HPDE6-E6E7 (cell line): ENCODE measurements around the gene CDHR1.

Experiments
- DNase-seq: peaks from one replicate; pipeline ENCODE4 v3.0.0; 2011; ENCODE audit warnings: missing footprints; ENCODE audit errors: extremely low spot score

CDHR1 gene

DNA sequence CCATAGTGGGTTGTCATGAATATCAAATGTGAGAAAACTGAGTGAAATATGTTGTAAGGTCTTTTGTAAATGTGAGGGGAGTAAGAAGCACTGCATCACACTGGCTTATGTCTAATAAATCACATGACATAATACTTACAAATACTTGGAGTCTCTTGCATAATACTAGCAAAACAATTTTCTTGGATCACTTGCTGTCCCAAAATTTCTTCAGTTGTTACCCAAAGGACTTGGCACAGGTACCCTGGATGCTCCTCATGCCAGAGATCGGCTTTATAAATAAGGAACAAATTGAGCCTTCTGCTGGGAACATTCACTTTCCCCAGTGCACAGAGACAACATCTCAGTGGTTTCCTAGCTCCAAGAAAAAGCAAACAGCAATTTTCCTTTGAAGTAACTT, 36.0 kb downstream of the CDHR1 start:
- no peak for DNase-seq

DNA sequence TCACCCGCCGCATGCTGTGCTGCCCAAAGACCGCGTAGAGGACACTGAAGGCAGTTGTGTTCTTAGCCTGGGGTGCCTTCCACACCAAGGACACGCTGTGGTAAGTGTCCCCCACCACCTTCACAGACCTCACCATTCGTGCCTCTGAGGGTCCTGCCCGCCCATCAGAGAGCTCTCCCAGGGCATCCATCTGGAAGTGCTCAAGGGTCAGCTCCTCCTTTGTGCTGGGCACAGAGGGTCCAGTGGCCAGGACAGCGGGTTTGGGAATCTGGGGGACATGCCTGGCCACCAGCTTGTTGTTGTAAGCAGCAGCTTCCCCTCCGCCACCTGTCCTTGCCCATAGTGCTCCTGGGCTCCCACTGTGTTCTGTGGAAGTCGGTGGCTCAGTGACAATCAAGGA, 38.0 kb downstream of the CDHR1 start:
- DNase-seq: no peak

- no peak for DNase-seq
Observed at GRCh38 chr10:84233940-84234339, 39.6 kb downstream of the CDHR1 start.

- DNase-seq: no peak
Observed at GRCh38 chr10:84234479-84234878, 40.1 kb downstream of the CDHR1 start.

GRCh38 chr10:84235096-84235495, 40.8 kb downstream of the CDHR1 start:
- DNase-seq: no peak

GRCh38 chr10:84236807-84237198, 42.5 kb downstream of the CDHR1 start:
- no peak for DNase-seq

- no peak for DNase-seq
Observed at GRCh38 chr10:84237199-84238051, 43.1 kb downstream of the CDHR1 start.

DNA sequence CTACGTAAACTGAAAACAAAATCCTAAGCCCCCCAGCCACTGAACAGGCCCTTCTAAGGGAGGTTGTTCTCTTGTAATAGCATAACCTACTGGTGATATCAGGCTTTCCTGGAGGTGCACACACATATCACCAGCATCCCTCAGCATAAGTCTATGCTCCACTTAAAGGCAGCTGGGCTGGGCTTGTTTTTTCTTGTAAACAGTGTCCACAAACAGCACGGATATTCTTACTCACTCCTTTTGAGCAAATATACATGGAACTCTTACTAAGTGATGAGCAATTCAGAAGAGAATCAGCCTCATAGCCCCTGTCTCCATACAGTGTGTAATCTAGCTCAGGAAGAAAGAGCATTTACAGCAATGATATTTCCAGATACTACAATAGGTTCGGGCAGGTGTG, 44.6 kb downstream of the CDHR1 start:
- DNase-seq: no peak

GRCh38 chr10:84241185-84241790, 47.0 kb downstream of the CDHR1 start, which contains the start of gene LRIT1:
TSS of gene LRIT1 (minus strand) at chr10:84241546. CDS start at chr10:84241439, 107 bp downstream.
- DNase-seq: no peak

- DNase-seq: no peak
Observed at GRCh38 chr10:84243759-84244158, 49.4 kb downstream of the CDHR1 start.

DNA sequence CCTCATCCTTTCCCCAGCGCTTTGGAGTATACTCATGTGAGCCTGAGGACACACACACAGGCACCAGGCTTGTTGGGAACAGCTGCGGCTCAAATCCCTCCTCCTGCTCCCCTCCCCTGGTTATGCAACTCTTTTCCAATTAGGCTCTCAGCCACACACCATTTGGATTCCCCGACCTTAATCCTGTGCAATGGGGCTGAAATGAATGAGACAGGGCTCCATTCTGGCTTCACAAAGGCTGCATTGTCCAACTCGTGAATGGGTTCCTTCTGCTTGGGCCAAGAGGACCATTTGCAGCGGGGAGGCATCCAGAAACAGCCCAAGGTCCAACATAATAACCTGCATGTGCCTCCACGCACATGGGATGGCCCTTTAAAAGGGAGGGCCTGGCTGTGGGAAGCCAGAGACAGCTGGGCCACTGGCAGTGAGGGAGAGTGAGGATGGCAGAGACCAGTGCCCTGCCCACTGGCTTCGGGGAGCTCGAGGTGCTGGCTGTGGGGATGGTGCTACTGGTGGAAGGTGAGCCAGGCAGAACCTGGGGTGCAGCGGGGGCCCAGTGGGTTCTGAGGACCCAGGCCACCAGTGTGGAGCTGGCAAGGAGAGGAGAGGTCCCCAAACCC, 50.4 kb downstream of the CDHR1 start, which contains the start of gene RGR:
Gene RGR, plus strand, starts transcription at position 403 of the 620 bp plus-strand sequence. Its CDS starts 38 bp downstream, at position 441.
- no peak for DNase-seq

DNA sequence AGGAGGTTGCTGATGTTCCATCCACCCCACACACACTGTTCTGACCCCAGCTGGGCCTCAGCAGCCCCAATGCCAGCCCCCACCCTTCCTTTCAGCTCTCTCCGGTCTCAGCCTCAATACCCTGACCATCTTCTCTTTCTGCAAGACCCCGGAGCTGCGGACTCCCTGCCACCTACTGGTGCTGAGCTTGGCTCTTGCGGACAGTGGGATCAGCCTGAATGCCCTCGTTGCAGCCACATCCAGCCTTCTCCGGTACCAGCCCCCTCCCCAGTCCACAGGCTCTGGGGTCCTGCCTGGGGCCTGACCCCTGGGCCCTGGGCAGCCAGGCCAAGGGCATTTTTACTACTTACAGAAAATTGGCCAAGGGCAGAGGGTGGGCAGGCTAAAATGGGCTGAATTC, 53.2 kb downstream of the CDHR1 start:
- DNase-seq: no peak

DNA sequence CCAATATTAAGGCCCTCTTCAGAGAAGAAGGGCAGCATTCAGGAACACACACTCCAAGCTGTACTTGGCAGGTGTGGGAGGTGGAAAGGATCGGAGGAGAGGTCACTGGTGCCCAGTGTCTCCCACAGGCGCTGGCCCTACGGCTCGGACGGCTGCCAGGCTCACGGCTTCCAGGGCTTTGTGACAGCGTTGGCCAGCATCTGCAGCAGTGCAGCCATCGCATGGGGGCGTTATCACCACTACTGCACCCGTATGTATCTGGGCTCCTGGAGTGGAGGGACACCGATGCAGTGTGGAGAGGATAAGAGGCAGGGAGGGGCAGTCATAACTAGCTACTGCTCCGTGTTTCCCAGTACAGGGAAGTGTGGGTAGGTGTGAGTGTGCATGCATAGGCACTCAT, 54.5 kb downstream of the CDHR1 start:
- DNase-seq: no peak

DNA sequence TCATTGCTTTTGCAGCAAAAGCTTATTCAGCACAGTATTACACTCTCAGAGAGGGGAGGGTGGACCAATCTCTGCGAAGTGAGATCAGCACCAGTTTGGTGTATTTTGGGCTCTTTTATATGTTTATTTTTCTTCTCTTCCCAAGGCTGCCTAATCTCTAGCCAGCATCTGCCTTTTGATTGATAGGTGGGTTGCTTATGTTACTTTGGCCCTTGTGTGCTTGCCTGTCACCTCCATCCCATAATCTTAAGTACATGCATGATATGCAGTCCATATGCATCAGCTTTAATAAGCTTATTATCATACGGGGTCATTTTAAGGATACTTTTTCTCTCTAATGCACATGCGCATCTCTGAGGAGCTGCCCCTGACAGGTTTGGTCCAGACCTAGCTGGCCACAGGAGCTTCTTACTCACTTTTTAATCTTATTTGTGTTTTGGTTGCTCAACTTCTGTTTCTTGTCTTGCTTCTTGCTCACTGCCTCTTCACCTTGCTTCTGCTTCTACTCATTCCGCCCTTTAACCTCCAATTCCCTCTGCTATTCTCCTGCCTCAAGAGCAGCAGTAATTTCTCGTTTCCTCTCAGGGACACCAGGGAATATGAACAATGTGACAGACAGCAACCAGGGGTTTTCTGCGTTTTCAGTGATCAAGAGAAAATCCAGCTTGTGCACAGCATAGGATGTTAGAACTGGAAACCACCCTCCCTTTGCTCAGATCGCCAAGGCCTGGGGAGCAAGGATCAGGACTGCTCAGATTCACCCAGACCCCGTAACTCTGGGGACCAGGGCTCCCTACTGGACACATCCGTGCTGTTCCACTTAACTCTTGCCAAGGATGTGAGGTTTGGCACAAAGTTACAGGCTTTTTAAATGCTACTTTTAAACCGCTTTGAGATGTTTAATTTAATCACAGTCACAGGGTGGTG, 60.5 kb downstream of the CDHR1 start:
- no peak for DNase-seq

- peak; percentile 22 for DNase-seq
Observed at GRCh38 chr10:84256510-84257342, 62.4 kb downstream of the CDHR1 start.

- DNase-seq: no peak
Observed at GRCh38 chr10:84257343-84258020, 63.1 kb downstream of the CDHR1 start.

- DNase-seq: no peak
Observed at GRCh38 chr10:84258034-84258695, 63.8 kb downstream of the CDHR1 start.

- DNase-seq: no peak
Observed at GRCh38 chr10:84261236-84261915, 67.0 kb downstream of the CDHR1 start.
